Endothelial cell of coronary artery (primary cell): ENCODE results near the gene KCNJ15. TPM values are rescaled to one million over a fixed set of nuclear protein-coding genes. Genes with fewer than 3 reads are reported as not detected.

Source experiments
- total RNA-seq: library from RNA; depleted of rRNA; stranded (reverse); fragments of >200 nt; gene quantifications from 2 replicates; pipeline ENCODE4 v1.2.3, GENCODE V29; 2014

Gene KCNJ15
- 0.09 and 0.18 TPM in 2 replicates for total RNA-seq

DNA sequence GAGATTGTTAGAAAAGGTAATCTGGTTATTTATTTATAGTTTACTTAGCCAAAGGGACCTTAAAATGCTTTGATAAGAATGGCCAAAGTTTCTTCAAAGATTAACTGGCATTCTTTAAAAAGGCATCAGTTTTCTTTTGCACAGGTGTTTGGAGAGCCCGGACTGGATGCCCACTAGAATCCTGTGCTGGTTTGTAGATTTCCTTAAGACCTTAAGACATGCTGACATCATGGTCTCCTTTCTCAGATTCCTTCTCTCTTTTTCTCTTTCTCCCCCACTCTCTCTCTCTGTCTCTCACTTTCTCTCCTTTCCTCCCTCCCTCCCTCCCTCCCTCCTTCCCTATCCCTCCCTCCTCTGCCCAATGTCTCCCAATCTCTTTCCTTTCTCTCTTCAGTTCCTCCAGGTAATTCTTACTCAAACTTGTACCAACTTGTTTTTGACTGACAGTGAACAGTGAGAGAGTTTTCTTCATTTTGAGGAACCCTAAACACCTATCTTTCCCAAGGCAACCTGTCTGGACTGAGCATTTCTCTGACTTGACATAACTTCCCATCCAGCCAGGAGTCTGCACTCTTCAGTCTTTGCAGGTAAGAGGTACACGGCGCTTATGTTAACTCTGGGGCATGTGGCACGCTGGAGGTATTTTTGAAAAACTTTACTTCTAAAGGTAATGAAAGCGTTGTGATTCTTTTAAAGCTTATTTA is at the start of gene KCNJ15:
KCNJ15 (plus strand) TSS at position 393 of the 704 bp plus-strand sequence. CDS start 42,271 bp downstream, outside the sequence.

Other genes starting within 250 kb of the KCNJ15 start
- gene ERG, start 241.5 kb downstream of the KCNJ15 start, total RNA-seq: 45.7 and 55.8 TPM in 2 replicates